Ovary (tissue), 3 donors: ENCODE results near the gene ANAPC10.

Experiments used
- EP300 ChIP-seq: sonication (generic); formaldehyde crosslinking; IDR thresholded peaks from one replicate; pipeline ENCODE4 v1.6.1; 2017; ENCODE audit warnings: antibody characterized with exemption
- POLR2A ChIP-seq: fragments of 450-650 bp; IDR thresholded peaks from one replicate; pipeline ENCODE4 v1.6.1; 2017; ENCODE audit warnings: antibody characterized with exemption, mild to moderate bottlenecking, moderate library complexity
- TF ChIP-seq, protein P1 (sequence below), 3 donors: fragments of 450-650 bp in 2 of 3; fragments of 200-600 bp in 1 of 3; IDR thresholded peaks; one replicate each; pipeline versions ENCODE4 v1.5.1 to v1.8.0; 2016 to 2022; ENCODE audit warnings: antibody characterized with exemption in 3 of 3, mild to moderate bottlenecking in 1 of 3
- donor health status: DM: no; HTN: no; CAD: no.

DNA sequence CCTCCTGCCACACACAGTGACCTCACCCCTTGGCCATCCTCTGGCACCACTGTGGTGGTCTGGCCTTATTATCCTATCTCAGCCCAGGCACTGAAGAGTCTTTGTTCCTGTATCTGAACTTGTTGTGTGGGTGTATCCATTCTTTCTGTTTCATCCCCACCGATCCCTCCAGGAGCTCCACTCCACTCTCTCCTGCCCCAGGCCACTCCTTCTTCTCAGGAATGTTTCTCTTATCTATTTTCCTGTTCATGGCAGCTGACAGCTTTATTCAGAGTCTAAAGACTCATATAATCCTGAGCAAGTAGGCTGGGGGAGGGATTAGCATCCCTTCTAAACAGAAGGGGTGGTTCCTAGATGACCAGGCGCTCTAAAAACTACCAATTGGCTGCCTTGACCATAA, 150.0 kb downstream of the ANAPC10 start:
- TF ChIP-seq, protein P1, sequence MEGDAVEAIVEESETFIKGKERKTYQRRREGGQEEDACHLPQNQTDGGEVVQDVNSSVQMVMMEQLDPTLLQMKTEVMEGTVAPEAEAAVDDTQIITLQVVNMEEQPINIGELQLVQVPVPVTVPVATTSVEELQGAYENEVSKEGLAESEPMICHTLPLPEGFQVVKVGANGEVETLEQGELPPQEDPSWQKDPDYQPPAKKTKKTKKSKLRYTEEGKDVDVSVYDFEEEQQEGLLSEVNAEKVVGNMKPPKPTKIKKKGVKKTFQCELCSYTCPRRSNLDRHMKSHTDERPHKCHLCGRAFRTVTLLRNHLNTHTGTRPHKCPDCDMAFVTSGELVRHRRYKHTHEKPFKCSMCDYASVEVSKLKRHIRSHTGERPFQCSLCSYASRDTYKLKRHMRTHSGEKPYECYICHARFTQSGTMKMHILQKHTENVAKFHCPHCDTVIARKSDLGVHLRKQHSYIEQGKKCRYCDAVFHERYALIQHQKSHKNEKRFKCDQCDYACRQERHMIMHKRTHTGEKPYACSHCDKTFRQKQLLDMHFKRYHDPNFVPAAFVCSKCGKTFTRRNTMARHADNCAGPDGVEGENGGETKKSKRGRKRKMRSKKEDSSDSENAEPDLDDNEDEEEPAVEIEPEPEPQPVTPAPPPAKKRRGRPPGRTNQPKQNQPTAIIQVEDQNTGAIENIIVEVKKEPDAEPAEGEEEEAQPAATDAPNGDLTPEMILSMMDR (IDR thresholded peaks at IDR 0.05): no peak
- no peak for TF ChIP-seq POLR2A
- no peak for TF ChIP-seq EP300
